NCI-H774 (cell line): ENCODE results near the gene ALB.
"Not testable (repeated sequence)": the region's sequence is repeated elsewhere in the genome, so short reads cannot be mapped to it uniquely, and the experiment has no call there.

Experiments used
- DNase-seq: peaks from one replicate; lab custom pipeline; 2025; lab: John Stamatoyannopoulos, UW

Gene ALB

DNA sequence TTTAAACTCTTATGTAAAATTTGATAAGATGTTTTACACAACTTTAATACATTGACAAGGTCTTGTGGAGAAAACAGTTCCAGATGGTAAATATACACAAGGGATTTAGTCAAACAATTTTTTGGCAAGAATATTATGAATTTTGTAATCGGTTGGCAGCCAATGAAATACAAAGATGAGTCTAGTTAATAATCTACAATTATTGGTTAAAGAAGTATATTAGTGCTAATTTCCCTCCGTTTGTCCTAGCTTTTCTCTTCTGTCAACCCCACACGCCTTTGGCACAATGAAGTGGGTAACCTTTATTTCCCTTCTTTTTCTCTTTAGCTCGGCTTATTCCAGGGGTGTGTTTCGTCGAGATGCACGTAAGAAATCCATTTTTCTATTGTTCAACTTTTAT lies at the start of gene ALB:
TSS of gene ALB (plus strand) at position 246 of the 400 bp plus-strand sequence. CDS start at position 287, 41 bp downstream.
- DNase-seq, result no peak

DNA sequence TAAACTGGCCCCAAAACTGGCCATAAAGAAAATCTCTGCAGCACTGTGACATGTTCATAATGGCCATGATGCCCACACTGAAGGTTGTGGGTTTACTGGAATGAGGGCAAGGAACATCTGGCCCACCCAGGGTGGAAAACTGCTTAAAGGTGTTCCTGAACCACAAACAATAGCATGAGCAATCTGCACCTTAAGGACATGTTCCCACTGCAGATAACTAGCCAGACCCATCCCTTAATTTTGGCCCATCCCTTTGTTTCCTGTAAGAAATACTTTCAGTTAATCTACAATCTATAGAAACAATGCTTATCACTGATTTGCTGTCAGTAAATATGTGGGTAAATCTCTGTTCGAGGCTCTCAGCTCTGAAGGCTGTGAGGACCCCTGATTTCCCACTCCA lies 46.9 kb upstream of the ALB start:
- not testable (repeated sequence) for DNase-seq

DNA sequence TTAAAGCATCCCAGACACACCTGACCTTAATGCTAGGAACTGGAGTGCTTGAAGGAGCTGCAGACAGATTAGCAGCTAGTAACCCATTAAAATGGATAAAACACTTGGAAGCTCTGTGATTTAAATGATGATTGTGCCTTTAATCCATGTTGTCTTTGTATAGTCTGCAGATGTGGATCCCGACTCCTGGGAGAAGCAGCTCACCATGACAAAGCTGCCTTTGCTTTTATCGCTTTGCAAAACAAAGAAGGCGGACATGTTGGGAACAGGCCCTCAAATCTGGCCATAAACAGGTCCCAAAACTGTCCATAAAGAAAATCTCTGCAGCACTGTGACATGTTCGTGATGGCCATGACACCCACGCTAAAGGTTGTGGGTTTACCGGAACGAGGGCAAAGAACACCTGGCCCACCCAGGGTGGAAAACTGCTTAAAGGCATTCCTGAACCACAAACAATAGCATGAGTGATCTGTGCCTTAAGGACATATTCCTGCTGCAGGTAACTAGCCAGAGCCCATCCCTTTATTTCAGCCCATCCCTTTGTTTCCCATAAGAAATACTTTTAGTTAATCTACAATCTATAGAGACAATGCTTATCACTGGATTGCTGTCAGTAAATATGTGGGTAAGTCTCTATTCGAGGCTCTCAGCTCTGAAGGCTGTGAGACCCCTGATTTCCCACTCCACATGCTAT lies 34.4 kb upstream of the ALB start:
- not testable (repeated sequence) for DNase-seq

DNA sequence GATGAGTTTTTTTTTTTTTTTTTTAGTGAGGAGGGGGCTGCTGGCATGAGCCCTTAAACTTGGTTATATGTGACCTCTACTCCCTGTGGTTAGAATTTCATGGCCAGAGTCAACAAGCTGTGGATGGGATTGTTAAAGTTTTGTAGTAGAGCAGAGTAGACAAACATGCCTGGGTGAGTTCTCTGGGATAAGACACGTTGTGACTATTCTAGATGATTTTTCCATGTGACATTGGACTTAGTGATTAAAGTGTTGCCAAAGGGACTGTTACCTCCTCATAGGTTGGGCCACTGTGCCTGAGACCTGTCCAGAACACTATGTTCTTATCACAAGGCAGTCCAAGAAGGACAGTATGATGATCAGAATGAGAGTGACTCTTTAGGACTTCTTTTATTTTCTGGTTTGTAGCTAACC lies 28.8 kb upstream of the ALB start:
- no peak for DNase-seq

DNA sequence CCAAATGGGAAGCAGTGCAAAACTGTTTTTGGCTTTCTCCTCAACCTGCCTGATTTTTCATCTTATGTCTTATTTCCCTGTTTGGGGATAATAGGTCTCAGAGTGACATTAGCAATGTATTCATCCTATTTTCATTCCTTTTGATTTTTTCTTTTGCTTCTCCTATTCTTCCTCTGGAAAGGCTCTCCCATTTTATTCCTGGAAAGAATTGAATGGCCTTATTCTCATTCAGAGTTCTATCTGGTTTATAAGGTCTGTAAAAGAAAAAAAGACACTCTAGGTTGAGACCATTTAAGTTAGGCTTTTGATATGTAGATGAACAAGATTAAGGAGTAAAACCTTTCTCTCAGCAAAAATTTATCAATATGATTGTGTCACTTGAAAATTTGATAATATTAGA lies 27.8 kb upstream of the ALB start:
- DNase-seq, result no peak

DNA sequence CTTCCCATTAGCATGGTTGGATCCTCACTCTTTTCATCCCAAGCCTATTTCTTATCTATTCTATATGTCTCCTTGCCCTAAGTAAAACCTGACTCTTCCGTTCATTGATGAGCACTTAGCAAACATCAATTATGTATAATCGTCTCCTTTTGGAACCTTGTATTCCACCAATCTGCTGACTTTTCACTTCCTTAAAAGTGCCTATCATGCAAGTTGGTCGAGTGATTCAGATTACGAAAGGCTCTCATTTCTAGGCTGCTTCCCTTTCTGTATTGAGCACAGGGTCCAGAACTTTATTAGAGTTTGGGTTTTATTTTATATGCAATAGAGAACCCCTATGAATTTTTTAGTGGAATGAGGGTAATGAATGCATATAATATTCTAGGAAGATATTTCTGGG lies 27.1 kb upstream of the ALB start:
- DNase-seq, result no peak

DNA sequence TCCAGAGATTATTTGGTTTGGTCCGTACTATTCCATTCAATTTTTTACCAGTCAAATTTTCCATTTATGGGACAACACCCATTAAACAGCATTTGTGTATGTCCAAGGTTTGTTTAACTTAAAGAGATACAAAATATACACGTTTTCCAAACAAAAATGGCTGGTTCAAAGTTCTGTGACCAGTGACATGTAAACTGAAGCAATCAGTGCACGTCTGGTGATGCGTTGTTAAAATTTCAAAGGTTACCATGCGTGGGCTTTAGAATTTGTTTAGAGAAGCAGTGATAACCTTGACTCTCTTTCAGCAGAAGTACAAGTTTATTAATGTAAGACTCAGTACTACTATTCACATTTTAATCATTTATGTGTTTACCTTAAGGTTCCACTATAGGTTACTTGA lies 25.2 kb upstream of the ALB start:
- no peak for DNase-seq

DNA sequence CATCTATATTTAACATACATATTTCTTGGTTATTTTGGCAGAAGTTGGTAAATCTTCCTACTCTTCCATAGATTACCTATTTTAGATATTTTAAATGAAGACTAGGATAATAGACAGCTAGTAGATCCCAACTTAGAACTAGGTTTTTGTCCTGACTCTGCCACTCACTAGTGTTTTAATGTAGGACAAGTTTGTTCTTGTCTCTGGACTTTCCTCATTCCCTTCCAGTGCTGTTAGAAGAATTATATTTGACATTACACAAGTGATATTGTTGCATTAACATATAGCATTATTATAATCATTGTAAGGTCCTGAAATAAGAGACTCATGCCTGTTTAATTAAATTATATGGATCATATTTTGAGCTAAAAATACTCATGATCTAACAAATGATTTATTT lies 24.1 kb upstream of the ALB start:
- no peak for DNase-seq

DNA sequence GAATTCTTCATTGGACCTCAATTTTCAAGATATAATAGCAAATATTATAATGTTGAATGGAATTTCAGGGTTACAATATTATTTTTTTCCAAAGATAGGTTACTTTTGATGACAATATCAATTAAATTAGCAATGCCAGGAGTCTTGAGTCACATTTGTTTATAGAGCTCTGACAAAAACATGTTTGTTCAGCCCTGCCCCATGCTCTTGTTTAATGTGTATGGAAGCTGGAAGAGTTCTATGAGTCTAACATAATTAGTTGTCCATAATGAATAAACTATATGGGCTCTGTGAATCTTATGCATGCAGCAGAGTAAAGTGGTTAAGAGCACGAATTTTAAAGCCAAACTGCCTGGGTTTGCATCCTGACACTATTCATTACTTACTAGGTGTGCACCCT lies 22.9 kb upstream of the ALB start:
- no peak for DNase-seq

DNA sequence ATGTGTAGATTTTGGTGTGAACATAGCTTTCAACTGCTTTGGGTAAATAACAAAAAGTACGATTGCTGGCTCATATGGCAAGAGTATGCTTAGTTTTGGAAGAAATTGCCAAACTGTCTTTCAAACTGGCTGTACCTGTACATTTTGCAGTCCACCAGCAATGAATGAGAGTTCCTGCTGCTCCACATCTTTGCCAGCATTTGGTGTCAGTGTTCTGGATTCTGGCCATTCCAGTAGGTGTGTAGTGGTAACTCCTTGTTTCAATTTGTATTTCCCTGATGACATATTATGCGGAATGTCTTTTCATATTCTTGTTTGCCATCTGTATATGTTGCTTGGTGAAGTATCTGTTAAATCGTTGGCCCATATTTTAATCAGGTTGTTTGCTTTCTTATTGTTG lies 20.6 kb upstream of the ALB start:
- DNase-seq, result no peak

DNA sequence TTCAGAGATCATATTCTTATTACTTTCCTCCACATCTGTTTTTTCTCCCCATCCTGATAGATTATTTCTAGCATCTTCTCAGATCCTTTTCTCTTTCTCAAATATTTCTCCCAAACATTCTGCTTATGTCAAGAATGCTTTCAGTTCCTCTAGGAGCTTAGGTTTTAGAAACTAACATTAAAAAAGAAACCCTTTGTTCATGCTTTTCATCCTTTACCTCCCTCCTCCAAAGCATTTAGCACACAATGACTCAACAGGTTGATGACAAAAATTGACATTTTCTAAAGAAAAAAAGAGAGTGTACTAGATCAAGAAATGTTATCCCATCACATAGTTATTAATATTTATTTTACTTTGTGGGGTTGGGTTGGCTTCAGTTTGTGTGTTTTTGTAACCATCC lies 16.5 kb upstream of the ALB start:
- DNase-seq, result no peak

DNA sequence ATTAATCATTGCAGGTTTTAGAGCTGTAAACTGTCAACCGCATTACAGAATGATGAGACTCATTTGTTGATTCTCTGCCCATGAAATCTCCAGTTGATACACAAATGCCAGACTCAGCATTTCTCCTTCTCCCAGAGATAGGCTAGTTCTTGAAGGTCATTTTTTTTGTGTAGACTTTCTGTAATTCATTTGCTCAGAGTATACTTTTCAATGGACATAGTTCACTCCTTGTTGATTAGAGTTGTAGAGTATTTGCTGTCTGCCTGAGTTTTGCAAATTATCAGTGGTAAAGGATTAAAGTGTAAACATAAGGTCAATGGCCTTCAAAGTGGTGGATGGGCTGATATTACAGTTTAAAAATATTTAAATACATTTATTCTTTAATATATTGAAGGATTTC lies 15.2 kb upstream of the ALB start:
- DNase-seq, result no peak

DNA sequence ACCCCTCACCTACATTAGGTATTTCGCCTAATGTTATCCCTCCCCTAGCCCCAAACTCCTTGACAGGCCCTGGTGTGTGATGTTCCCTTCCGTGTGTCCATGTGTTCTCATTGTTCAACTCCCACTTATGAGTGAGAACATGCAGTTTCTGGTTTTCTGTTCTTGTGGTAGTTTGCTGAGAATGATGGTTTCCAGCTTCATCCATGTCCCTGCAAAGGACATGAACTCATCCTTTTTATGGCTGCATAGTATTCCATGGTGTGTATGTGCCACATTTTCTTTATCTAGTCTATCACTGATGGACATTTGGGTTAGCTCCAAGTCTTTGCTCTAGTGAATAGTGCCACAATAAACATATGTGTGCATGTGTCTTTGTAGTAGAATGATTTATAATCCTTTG lies 14.4 kb upstream of the ALB start:
- not testable (repeated sequence) for DNase-seq

DNA sequence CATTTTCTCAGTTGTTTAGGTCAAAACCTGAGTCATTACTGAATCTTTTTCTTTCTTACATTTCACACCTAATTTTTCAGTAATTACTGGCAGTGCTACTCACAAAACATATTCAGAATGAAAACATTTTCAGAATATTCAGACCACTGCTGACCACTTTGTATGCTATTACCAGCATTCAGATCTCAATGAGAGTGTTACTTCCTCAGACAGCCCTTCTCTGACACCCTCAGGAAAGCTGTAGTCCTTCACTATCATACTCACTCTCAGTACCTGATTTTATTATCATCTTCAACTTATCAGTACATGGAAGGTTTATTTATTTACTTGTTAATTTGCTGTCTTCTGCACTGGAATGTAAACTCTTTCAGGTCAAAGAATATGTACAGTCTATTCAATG lies 12.3 kb upstream of the ALB start:
- DNase-seq, result no peak

DNA sequence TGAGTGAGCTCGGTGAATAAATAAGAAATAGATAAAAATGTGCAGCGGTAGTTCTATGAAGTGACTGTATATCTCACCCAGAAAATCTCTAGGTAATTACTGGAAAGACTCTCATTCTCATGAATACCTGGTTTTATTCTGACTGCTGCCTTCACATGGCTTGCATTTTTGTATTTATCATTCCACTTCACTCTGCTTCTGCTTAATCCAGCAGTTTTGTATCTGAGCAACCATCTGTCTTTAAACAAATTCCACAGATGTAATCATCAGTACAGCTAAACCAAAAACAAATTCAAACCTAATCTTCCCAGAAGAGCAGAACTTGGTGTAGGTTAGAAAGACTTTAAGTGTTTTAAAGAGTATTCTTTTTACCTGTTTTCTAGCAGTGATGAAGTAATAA lies 11.2 kb upstream of the ALB start:
- no peak for DNase-seq

DNA sequence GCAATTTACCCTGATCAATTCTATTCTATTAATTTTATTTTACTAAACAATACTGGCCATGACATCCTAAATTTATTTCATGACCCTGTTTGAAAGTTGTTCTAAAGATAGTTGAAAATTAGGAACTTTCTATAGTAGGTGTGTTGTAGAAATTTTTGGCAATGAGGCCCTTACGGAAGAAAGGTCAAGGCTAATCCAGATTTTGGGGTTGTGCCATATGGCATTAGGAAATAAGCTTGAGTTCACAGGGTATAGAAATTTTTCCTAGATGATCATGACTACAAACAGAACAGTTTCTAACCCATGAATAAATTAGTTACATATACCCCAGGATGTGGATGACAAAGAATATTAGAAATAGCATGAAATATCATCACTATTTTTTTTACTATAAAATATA lies 7.8 kb upstream of the ALB start:
- no peak for DNase-seq

DNA sequence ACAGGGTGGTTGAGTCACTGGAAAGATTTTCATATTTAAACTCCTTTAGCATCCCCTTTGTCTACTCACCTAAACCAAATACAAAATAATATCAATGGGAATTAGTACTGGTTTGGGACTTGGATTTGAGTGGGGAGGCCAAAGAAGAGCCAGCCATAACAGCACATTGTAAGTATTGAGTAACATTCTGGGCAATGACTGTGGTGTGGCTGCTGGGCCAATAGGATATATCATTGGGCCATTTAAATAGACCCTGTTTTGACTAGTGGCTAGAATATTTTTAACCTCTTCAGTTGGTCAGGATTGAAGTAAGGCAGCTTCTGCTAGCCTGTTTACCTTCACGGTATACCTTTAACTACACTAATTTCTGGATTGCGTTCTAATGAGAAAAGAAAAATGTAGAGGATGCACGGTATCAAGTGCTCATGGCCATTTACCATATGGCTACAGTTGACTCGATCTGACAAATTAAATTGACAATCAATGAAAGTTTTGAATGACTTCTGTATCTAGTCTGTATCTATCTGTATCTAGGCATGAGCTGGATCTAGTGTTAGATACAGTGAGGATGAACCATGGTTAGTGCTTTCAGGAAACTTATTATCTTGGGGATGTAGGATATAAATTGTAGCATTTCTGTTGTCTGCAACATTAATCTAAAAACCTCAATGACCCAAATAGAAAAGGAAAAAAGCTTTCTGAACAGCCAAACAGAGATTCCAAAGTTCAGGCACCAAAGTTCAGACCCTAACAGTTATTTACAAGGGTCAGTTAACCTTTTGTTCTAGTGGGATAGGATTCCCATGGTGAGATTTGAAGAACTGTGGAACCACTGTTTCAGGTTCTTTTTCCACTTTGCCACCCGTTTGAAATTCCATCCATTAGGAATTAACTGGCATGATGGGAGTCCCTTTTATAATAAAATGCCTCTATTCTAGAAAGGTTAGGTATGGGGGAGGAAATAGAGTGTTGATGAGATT lies 6.8 kb upstream of the ALB start:
- no peak for DNase-seq

DNA sequence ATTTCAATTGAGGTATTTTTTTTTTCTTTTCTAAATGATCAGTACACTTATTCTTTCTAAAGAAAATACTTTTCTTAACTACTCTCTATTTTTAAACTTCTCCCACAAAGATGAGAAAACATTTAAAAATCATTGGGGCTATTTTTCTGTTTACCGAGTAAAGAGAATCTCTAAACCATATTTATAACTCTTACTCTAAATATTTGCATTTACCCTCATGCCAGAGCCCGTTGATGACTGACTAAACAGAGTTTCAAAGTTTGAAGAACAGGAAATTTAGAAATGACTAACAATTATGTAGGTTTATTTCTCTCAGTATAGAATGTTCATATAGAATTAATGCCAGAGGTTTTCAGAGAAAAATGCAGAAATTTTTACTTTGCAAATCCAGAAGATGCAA lies 2.7 kb upstream of the ALB start:
- no peak for DNase-seq

DNA sequence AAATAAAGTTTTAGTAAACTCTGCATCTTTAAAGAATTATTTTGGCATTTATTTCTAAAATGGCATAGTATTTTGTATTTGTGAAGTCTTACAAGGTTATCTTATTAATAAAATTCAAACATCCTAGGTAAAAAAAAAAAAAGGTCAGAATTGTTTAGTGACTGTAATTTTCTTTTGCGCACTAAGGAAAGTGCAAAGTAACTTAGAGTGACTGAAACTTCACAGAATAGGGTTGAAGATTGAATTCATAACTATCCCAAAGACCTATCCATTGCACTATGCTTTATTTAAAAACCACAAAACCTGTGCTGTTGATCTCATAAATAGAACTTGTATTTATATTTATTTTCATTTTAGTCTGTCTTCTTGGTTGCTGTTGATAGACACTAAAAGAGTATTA lies 370 bp downstream of the ALB start:
- DNase-seq, result no peak

DNA sequence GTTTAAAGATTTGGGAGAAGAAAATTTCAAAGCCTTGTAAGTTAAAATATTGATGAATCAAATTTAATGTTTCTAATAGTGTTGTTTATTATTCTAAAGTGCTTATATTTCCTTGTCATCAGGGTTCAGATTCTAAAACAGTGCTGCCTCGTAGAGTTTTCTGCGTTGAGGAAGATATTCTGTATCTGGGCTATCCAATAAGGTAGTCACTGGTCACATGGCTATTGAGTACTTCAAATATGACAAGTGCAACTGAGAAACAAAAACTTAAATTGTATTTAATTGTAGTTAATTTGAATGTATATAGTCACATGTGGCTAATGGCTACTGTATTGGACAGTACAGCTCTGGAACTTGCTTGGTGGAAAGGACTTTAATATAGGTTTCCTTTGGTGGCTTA lies 1.1 kb downstream of the ALB start:
- no peak for DNase-seq

DNA sequence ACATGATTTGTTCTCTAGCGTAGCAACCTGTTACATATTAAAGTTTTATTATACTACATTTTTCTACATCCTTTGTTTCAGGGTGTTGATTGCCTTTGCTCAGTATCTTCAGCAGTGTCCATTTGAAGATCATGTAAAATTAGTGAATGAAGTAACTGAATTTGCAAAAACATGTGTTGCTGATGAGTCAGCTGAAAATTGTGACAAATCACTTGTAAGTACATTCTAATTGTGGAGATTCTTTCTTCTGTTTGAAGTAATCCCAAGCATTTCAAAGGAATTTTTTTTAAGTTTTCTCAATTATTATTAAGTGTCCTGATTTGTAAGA lies 2.4 kb downstream of the ALB start:
- no peak for DNase-seq

DNA sequence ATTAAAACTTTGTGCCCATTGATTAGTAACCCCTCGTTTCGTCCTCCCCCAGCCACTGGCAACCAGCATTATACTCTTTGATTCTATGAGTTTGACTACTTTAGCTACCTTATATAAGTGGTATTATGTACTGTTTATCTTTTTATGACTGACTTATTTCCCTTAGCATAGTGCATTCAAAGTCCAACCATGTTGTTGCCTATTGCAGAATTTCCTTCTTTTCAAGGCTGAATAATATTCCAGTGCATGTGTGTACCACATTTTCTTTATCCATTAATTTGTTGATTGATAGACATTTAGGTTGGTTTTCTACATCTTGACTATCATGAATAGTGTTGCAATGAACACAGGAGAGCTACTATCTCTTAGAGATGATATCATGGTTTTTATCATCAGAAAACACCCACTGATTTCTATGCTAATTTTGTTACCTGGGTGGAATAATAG lies 3.2 kb downstream of the ALB start:
- DNase-seq, result no peak

DNA sequence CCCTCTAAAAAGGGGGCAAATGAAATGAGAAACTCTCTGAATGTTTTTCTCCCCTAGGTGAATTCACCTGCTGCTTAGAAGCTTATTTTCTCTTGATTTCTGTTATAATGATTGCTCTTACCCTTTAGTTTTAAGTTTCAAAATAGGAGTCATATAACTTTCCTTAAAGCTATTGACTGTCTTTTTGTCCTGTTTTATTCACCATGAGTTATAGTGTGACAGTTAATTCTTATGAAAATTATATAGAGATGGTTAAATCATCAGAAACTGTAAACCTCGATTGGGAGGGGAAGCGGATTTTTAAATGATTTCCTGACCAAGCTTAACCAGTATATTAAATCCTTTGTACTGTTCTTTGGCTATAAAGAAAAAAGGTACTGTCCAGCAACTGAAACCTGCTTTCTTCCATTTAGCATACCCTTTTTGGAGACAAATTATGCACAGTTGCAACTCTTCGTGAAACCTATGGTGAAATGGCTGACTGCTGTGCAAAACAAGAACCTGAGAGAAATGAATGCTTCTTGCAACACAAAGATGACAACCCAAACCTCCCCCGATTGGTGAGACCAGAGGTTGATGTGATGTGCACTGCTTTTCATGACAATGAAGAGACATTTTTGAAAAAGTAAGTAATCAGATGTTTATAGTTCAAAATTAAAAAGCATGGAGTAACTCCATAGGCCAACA lies 4.2 kb downstream of the ALB start:
- DNase-seq, result no peak
